Uterus (tissue), 4 donors: ENCODE data around the gene ELMO1. TPM values are rescaled to one million over a fixed set of nuclear protein-coding genes. Genes with fewer than 3 reads are reported as not detected.

Source experiments
- DNase-seq, 2 donors: peaks; one replicate each; pipeline ENCODE4 v3.0.0-alpha.2; 2019 to 2020
- H3K27ac ChIP-seq, 2 donors: fragments of 200-600 bp; sonication (generic); 1 replicate in 1 of 2; 2 replicates in 1 of 2; pipeline ENCODE4 v1.5.1; 2016 to 2018
- H3K27me3 ChIP-seq, 2 donors: fragments of 200-600 bp; sonication (generic); one replicate each; pipeline ENCODE4 v1.5.1; 2018 to 2019; ENCODE audit warnings: control low read depth in 1 of 2
- H3K36me3 ChIP-seq, 2 donors: fragments of 200-600 bp; sonication (generic); one replicate each; pipeline ENCODE4 v1.5.1; 2019; ENCODE audit warnings: control low read depth in 1 of 2
- H3K4me1 ChIP-seq, 2 donors: fragments of 200-600 bp; sonication (generic); one replicate each; pipeline ENCODE4 v1.5.1; 2018 to 2019; ENCODE audit warnings: control low read depth in 1 of 2
- H3K4me3 ChIP-seq, 2 donors: fragments of 200-600 bp; sonication (generic); 1 replicate in 1 of 2; 2 replicates in 1 of 2; pipeline ENCODE4 v1.5.1; 2018 to 2019; ENCODE audit warnings: mild to moderate bottlenecking in 1 of 2
- H3K9me3 ChIP-seq, 2 donors: fragments of 200-600 bp; sonication (generic); one replicate each; pipeline ENCODE4 v1.5.1; 2019; ENCODE audit warnings: control low read depth in 1 of 2
- POLR2A ChIP-seq, 2 donors: fragments of 450-650 bp; IDR thresholded peaks; one replicate each; pipeline ENCODE4 v1.6.1; 2016; ENCODE audit warnings: antibody characterized with exemption in 2 of 2, mild to moderate bottlenecking in 1 of 2, moderate library complexity in 1 of 2
- intact Hi-C: fragments of 100-400 bp; cut with DNase I; formaldehyde crosslinking; loops from one replicate; pipeline ENCODE4 v1.15.1; 2023; ENCODE audit warnings: low total_unique reads
- total RNA-seq, 4 donors: library from RNA; depleted of rRNA in 3 of 4; stranded (reverse); fragments of >200 nt in 3 of 4; gene quantifications; one replicate each; pipeline versions ENCODE4 v1.1.0 to v1.2.4, GENCODE V29; 2014 to 2023
- TF ChIP-seq, protein P1 (sequence below), 4 experiments: fragments of 200-600 bp in 2 of 4; fragments of 450-650 bp in 2 of 4; sonication (generic) in 2 of 4; IDR thresholded peaks; one replicate each; pipeline ENCODE4 v1.5.1; 2016 to 2019; ENCODE audit warnings: antibody characterized with exemption in 4 of 4, mild to moderate bottlenecking in 2 of 4, moderate library complexity in 1 of 4
- donor health status: DM: yes; HTN: yes; CAD: no.

ELMO1 gene
- total RNA-seq, 4 donors from 2014 or later, result 37.9 to 64.7 (median 55.5) TPM

DNA sequence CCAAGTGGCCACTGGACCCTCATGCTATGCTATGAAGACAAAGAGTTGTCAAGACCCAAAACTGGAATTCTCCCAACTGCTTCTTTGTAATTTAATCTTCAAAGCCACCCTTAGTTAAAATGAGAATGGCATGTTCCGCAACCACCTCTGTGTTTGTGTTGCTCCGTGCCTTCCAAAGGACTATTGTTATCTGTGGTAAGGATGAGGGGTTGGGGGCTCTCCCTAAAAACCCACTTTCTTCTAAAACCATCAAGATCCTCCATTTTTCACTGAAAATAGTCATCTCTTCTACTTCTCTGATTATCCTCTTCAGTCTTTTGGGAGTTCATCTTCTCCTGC, 502.3 kb downstream of the ELMO1 start:
- intact Hi-C loops, result no loop called here
- Histone ChIP-seq H3K27ac (no peak overlapping the region), H3K4me1 (no peaks in the 10 kb centered on the region), H3K36me3 (no peaks in the 10 kb centered on the region), H3K4me3 (no peak overlapping the region), H3K9me3 (no peaks in the 10 kb centered on the region), H3K27me3 (no peaks in the 10 kb centered on the region)
- TF ChIP-seq, protein P1, sequence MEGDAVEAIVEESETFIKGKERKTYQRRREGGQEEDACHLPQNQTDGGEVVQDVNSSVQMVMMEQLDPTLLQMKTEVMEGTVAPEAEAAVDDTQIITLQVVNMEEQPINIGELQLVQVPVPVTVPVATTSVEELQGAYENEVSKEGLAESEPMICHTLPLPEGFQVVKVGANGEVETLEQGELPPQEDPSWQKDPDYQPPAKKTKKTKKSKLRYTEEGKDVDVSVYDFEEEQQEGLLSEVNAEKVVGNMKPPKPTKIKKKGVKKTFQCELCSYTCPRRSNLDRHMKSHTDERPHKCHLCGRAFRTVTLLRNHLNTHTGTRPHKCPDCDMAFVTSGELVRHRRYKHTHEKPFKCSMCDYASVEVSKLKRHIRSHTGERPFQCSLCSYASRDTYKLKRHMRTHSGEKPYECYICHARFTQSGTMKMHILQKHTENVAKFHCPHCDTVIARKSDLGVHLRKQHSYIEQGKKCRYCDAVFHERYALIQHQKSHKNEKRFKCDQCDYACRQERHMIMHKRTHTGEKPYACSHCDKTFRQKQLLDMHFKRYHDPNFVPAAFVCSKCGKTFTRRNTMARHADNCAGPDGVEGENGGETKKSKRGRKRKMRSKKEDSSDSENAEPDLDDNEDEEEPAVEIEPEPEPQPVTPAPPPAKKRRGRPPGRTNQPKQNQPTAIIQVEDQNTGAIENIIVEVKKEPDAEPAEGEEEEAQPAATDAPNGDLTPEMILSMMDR (IDR thresholded peaks at IDR 0.05), result no peak
- no peak for TF ChIP-seq POLR2A (IDR thresholded peaks at IDR 0.05)
- no peak for DNase-seq

DNA sequence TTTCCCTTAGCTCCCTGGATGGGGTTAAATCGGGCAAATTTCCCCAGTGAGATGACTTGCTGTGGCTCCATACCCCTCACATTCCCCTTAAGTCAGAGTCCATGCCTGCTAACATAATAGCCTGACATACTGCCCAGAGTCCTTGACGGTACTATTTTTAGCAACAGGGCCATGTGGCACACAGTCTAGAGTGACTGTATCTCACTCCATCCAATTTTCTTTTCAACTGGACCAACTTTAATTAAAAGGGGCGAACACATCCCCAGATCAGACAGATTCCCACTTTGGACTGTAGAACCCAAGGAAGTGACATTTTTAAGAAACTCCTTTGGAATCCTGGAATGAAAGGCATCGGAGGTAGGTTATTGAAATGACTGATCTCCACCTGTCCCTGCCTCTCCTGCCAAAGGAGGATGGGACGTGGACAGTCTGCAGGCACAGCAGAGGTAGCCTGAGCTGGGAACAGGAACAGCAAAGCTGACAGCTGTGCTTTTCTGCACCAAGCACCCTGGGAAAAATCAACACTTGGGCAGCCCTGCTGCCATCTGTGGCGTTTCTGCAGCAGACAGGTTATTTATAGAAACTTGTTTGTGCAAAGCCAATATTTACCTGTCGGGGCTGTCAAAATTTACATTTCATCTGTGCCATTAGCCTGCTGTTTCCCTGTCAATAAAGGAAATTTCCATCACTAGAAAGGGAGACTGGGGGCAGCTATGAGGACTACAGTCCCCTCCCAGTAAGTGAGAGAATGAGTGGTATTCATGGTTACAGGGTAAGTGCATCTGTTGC, 502.9 kb downstream of the ELMO1 start:
- TF ChIP-seq, protein P1 (IDR thresholded peaks at IDR 0.05), result no peak
- TF ChIP-seq POLR2A (IDR thresholded peaks at IDR 0.05), result no peak
- DNase-seq, result no peak
- H3K4me1 ChIP-seq, result no peaks in the 10 kb centered on the region
- H3K36me3 ChIP-seq, result no peaks in the 10 kb centered on the region
- no peaks in the 10 kb centered on the region for H3K9me3 ChIP-seq
- H3K27me3 ChIP-seq, result no peaks in the 10 kb centered on the region
- no peak overlapping the region for H3K27ac ChIP-seq
- no peak overlapping the region for H3K4me3 ChIP-seq
- intact Hi-C loops, result no loop called here

DNA sequence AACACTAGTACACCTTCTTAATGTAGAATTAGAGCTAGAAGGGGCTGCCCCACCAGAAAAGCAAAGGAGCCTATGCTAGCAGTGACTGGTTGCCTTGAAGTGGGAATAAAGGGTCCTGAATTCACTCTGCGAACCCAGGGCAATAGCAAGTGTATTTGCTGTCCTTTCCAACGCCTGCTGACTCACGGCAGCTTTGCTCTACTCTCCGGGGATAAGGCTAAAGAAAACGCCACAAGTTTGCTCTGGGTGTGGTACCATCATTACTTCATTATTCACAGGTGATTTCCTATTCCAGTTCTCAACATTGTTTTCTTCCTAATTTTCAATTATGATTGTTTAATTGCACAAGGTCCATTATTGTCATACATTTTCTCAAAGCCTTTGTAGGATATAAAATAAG, 503.8 kb downstream of the ELMO1 start:
- no peaks in the 10 kb centered on the region for H3K9me3 ChIP-seq
- no peaks in the 10 kb centered on the region for H3K27me3 ChIP-seq
- intact Hi-C loops, result no loop called here
- DNase-seq, result no peak
- no peaks in the 10 kb centered on the region for H3K4me1 ChIP-seq
- TF ChIP-seq, protein P1 (IDR thresholded peaks at IDR 0.05), result no peak
- no peak for TF ChIP-seq POLR2A (IDR thresholded peaks at IDR 0.05)
- H3K27ac ChIP-seq, result no peak overlapping the region
- no peaks in the 10 kb centered on the region for H3K36me3 ChIP-seq
- no peak overlapping the region for H3K4me3 ChIP-seq

DNA sequence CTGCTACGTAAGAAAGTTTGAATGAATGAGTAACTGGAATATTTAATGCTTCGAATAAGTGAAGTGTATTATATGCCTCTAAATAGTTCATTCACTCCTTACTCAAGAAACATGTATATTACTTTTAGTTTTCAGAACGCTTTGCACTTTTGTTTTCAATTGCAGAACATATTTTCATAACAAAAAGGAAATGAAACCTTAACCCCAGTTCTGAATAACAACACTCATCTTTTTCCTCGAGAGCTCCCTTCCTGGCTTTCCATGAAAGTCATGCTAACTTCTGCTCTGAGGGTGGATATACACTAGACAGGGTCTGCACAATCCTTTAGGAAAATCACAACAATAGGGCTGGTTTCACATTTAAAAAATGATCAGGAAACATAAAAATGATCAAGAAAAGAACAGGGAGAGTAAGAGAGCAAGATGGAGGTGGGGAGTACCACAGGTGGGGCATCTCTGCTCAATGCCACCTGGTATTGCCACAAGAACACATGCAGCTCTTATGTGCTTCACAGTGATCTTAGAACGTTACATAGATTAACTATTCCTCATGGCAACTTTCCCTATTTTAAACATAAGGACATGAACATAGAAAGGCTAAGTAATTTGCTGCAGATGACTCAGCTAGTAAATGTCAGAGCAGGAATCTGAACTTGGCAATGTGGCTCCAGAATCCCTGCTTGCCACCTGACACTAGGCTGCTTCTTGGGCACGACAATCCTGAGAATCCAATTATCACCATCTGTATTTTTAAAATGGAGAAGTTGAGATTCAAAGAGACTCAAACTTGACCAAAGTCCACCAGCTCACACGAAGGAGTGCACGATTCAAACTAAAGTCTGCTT, 504.9 kb downstream of the ELMO1 start:
- DNase-seq, result no peak
- Histone ChIP-seq H3K27me3 (no peaks in the 10 kb centered on the region), H3K4me1 (no peaks in the 10 kb centered on the region), H3K4me3 (no peak overlapping the region), H3K27ac (no peak overlapping the region), H3K36me3 (no peaks in the 10 kb centered on the region), H3K9me3 (no peaks in the 10 kb centered on the region)
- TF ChIP-seq, protein P1 (IDR thresholded peaks at IDR 0.05), result no peak
- TF ChIP-seq POLR2A (IDR thresholded peaks at IDR 0.05), result no peak
- intact Hi-C loops, result no loop called here

DNA sequence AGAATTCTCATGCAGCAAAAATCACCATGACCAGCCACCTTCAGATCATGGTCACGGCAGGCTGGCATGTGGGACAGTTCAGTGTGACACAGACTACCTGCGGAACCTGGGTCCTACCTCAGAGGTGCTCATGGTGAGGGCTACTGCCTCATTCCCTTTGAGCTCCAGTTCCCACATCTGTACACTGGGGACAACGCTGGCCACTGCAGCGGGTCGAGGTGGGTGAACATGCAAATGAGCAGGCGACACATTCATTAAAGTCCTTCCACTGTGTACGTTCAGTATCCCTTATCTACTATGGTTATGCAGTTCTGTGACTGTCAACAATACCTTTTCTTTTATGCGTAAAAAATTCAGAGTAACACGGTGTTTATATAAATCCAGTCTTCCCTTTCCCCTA, 505.7 kb downstream of the ELMO1 start:
- H3K4me1 ChIP-seq, result no peaks in the 10 kb centered on the region
- no peaks in the 10 kb centered on the region for H3K27me3 ChIP-seq
- H3K4me3 ChIP-seq, result no peak overlapping the region
- H3K9me3 ChIP-seq, result no peaks in the 10 kb centered on the region
- no peaks in the 10 kb centered on the region for H3K36me3 ChIP-seq
- TF ChIP-seq, protein P1 (IDR thresholded peaks at IDR 0.05), result no peak
- no peak for TF ChIP-seq POLR2A (IDR thresholded peaks at IDR 0.05)
- no peak for DNase-seq
- no peak overlapping the region for H3K27ac ChIP-seq
- intact Hi-C loops, result no loop called here
